HG02938 (cell line): ENCODE measurements around the gene KAT5.
"Not testable (repeated sequence)": the region's sequence is repeated elsewhere in the genome, so short reads cannot be mapped to it uniquely, and the experiment has no call there.

ENCODE experiments used
- ATAC-seq: cut with Tn5 transposase; IDR thresholded peaks from one replicate; pipeline ENCODE4 v1.9.1; 2021; ENCODE audit warnings: mild to moderate bottlenecking, moderate library complexity; ENCODE audit not compliant: unreplicated experiment

The KAT5 gene

GRCh38 chr11:65708451-65708850, 3.6 kb upstream of the KAT5 start:
- no peak for ATAC-seq

GRCh38 chr11:65709661-65710060, 2.4 kb upstream of the KAT5 start:
- no peak for ATAC-seq

GRCh38 chr11:65710421-65710820, 1.6 kb upstream of the KAT5 start:
- ATAC-seq: no peak

- no peak for ATAC-seq
Measured at GRCh38 chr11:65712633-65713076, 603 bp downstream of the KAT5 start.

- ATAC-seq: no peak
Measured at GRCh38 chr11:65713212-65713969, 1.3 kb downstream of the KAT5 start.

- no peak for ATAC-seq
Measured at GRCh38 chr11:65714433-65714832, 2.4 kb downstream of the KAT5 start.

GRCh38 chr11:65716302-65716701, 4.2 kb downstream of the KAT5 start:
- no peak for ATAC-seq

GRCh38 chr11:65716774-65717405, 4.8 kb downstream of the KAT5 start:
- no peak for ATAC-seq

GRCh38 chr11:65717906-65718305, 5.9 kb downstream of the KAT5 start:
- no peak for ATAC-seq

- no peak for ATAC-seq
Measured at GRCh38 chr11:65718531-65718930, 6.5 kb downstream of the KAT5 start.

- ATAC-seq: no peak
Measured at GRCh38 chr11:65718964-65719492, 7.0 kb downstream of the KAT5 start.

- peak; percentile 10 for ATAC-seq
Measured at GRCh38 chr11:65719871-65720210, 7.8 kb downstream of the KAT5 start.

- peak; percentile 69 for ATAC-seq
Measured at GRCh38 chr11:65720211-65720934, 8.3 kb downstream of the KAT5 start, which contains the start of gene RNASEH2C. Gene RNASEH2C (minus strand): TSS chr11:65720798. CDS start chr11:65720758, 40 bp downstream.

- ATAC-seq: no peak
Measured at GRCh38 chr11:65722261-65722660, 10.2 kb downstream of the KAT5 start.

GRCh38 chr11:65726660-65727059, 14.6 kb downstream of the KAT5 start:
- ATAC-seq: no peak

GRCh38 chr11:65727865-65728264, 15.8 kb downstream of the KAT5 start:
- ATAC-seq: no peak

GRCh38 chr11:65730461-65730860, 18.4 kb downstream of the KAT5 start:
- ATAC-seq: no peak

- not testable (repeated sequence) for ATAC-seq
Measured at GRCh38 chr11:65735111-65735510, 23.1 kb downstream of the KAT5 start.

- ATAC-seq: no peak
Measured at GRCh38 chr11:65736810-65737209, 24.8 kb downstream of the KAT5 start.

GRCh38 chr11:65739022-65739421, 27.0 kb downstream of the KAT5 start:
- ATAC-seq: no peak

- no peak for ATAC-seq
Measured at GRCh38 chr11:65741185-65741584, 29.1 kb downstream of the KAT5 start.

- no peak for ATAC-seq
Measured at GRCh38 chr11:65742353-65742752, 30.3 kb downstream of the KAT5 start.
